NB4 (cell line): ENCODE data around the gene C4orf50.

ENCODE experiments used
- DNase-seq: peaks from one replicate; pipeline ENCODE4 v3.0.0; 2010; ENCODE audit warnings: low read depth
- H3K4me3 ChIP-seq: one replicate; pipeline ENCODE4 v1.5.1; 2011; ENCODE audit warnings: mild to moderate bottlenecking, low read depth, low read length, moderate library complexity
- MYC ChIP-seq: IDR thresholded peaks from 2 replicates; pipeline ENCODE4 v1.6.1; 2011; ENCODE audit warnings: low read depth, low read length
- POLR2A ChIP-seq: IDR thresholded peaks from 2 replicates; pipeline ENCODE4 v1.6.1; 2011; ENCODE audit warnings: mild to moderate bottlenecking; ENCODE audit not compliant: insufficient read length; ENCODE audit errors: extremely low read depth
- TF ChIP-seq, protein P1 (sequence below): IDR thresholded peaks from 2 replicates; pipeline ENCODE4 v1.6.1; 2011; ENCODE audit warnings: low read depth, low read length
- TF ChIP-seq, protein P2 (sequence below): IDR thresholded peaks from one replicate; pipeline ENCODE4 v1.5.1; 2012; ENCODE audit warnings: low read depth, low read length

The C4orf50 gene

DNA sequence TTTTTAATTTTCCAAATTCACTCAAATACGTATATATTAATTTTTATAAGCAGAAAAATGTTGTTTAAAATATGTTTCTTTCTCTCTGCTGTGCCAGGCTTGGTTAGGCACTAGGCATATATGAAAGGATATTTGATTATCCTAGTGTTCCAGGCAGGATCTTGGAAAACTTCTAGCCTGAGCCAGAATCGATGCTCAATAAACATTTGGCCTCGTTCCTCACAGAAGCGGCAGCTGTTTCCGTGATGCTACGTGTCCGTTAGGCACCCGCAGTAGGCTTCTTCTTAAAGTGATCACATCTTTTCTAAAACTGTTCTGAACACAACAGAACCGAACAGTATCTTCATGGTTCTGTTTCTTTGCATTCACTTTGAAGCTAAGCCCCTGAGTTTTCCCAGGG is 75.3 kb downstream of the C4orf50 start:
- DNase-seq = no peak
- H3K4me3 ChIP-seq = no peak overlapping the region
- TF ChIP-seq, protein P1, sequence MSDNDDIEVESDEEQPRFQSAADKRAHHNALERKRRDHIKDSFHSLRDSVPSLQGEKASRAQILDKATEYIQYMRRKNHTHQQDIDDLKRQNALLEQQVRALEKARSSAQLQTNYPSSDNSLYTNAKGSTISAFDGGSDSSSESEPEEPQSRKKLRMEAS = no peak
- TF ChIP-seq POLR2A (no peak), MYC (no peak)
- TF ChIP-seq, protein P2, sequence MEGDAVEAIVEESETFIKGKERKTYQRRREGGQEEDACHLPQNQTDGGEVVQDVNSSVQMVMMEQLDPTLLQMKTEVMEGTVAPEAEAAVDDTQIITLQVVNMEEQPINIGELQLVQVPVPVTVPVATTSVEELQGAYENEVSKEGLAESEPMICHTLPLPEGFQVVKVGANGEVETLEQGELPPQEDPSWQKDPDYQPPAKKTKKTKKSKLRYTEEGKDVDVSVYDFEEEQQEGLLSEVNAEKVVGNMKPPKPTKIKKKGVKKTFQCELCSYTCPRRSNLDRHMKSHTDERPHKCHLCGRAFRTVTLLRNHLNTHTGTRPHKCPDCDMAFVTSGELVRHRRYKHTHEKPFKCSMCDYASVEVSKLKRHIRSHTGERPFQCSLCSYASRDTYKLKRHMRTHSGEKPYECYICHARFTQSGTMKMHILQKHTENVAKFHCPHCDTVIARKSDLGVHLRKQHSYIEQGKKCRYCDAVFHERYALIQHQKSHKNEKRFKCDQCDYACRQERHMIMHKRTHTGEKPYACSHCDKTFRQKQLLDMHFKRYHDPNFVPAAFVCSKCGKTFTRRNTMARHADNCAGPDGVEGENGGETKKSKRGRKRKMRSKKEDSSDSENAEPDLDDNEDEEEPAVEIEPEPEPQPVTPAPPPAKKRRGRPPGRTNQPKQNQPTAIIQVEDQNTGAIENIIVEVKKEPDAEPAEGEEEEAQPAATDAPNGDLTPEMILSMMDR = no peak

DNA sequence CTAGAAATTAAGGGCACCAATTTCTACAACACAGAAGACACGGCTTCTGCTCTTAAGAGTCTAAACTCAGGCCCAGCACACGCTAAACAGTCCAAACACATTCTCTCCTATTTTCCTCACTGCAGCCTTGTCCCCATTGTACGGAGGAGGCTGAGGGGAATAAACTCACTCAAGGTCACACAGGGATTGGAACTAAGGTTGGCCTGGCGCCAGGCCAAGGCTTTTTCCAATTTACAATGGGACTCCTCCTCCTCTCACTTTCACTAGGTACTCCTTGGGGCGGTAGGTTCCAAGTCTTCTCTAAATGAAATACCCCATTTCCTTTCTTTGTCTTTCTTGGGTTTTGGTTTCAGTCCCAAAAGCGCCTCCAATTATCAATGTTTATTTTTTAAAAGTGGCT is 76.6 kb downstream of the C4orf50 start:
- DNase-seq = no peak
- no peak overlapping the region for H3K4me3 ChIP-seq
- no peak for TF ChIP-seq MYC
- TF ChIP-seq POLR2A = no peak
- TF ChIP-seq, protein P2 = no peak
- TF ChIP-seq, protein P1 = no peak

DNA sequence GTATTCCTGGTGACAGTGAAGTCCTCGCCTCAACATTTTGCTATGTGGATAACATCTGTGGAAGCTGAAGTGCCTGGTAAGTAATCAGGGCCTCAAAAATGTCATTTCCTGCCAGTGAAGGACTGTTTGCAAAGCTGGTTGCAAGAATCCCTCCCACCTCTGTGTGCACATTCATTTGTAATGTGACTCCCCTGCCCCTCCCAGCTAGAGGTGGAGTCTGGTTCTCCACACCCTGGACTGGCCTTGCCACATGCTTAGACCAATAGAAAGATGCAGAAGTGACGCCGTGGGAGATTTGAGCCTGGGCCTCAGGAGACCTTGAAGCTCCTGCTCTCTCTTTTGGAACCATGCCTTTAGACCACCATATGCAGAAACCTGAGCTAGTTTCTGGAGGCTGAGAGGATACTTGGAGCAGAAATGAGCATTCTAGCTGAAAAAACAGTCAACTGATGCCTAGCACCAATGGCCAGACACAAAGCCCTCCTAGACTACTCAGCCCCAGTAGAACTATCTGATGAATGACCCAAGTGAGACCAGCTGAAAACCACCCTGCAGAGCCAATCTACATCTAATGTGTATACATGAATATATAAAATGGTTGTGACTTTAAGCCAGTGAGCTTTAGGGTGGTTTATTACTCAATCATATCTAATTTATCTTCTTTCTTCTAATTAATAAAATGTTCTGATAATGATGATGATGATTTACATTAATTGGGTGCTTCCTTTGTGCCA is 77.6 kb downstream of the C4orf50 start:
- DNase-seq = peak; percentile 57
- H3K4me3 ChIP-seq = no peak overlapping the region
- TF ChIP-seq, protein P1 = peak; percentile 87
- TF ChIP-seq, protein P2 = no peak
- TF ChIP-seq MYC = peak; percentile 43; the same call in 1 of the 2 replicates

DNA sequence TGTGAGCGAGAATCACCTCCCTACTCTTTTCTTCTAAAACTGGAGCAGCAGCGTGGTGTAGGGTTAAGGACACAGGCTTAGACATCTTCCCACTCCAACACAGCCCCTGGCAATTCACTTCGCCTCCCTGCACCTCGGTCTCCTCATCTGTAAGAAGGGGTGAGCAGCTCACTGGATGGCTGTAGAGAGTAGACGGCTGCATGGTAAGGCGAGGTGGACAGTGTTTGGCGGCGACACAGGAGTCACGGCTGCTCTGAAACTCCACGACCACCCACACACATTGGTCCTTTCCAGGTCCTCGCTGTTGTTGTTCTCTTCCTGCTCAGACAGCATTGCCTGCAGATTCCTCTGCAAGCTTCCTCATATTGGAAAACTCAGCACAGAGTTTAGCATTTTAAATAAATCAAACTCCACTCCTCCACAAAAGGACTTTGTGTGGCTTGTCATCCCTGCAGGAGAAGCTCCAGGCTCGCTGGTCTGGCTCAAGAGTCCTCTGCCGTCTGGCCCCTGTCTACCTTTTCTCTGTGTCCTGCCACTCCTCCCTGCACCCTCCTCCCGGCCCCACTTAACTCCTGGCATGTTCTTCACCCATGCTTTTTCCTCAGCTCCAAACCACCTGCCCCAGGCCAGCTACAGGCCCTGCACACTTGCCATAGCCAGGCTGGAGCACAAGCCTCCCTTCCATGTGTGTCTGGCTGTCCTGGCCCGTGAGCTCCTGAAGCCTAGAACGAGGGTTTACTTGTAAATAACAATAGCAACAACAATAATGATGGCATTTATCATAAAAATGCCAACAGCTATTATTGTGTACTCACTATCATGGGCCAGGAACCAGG is 84.0 kb downstream of the C4orf50 start:
- no peak for DNase-seq
- H3K4me3 ChIP-seq = no peak overlapping the region
- TF ChIP-seq, protein P1 = no peak
- TF ChIP-seq, protein P2 = no peak

DNA sequence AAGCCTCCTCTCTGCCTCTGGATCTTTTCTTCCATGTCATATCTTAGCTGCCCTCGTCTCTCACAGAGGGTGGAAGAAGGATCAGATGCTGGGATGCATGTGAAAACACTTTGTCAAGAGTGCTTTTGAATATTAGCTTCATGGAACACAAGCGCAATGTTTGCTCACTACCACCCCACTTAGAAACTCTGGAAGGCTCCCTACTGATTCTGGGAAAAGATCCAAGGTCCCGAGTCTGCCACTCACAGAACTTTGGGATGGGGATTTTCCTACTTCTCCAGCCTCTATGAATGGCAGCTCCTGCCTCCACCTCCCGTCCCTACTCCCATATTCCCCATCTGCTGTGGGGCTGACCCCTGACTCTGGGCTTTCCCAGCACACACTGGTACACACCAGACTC is 85.1 kb downstream of the C4orf50 start:
- no peak for TF ChIP-seq MYC
- TF ChIP-seq, protein P2 = no peak
- TF ChIP-seq, protein P1 = no peak
- TF ChIP-seq POLR2A = no peak
- no peak for DNase-seq
- H3K4me3 ChIP-seq = no peak overlapping the region
